Stimulated activated CD8-positive, alpha-beta memory T cell treated with anti-CD3 and anti-CD28 coated beads, Interleukin-15, amount 100 ng/mL, for 4 hours (primary cell): ENCODE results near the gene PARG.
"Not testable (repeated sequence)": the region's sequence is repeated elsewhere in the genome, so short reads cannot be mapped to it uniquely, and the experiment has no call there.

Experiments used
- DNase-seq, 2 donors: peaks; one replicate each; pipeline ENCODE4 v3.0.0-alpha.2; 2020; ENCODE audit warnings: low read depth in 2 of 2

PARG gene

GRCh38 chr10:49903829-49904228 lies 38.0 kb downstream of the PARG start:
- not testable (repeated sequence) for DNase-seq

DNA sequence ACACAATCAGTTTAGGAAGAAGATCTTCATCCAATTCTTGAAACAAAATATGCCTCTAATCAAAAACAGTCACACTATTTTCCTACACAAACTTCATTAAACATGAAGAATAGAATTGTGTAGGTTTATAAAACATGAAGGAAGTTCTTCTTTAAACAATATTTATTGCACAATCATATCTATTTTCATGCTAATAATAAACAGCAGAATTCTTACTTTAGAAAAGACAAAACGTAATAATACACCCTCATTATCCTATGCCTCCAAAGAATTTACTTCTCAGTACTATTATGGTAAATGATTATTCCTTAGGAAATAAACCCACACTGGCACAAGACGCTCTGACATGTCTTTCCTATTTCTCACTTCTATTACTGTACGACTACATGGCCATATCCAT lies 41.4 kb downstream of the PARG start:
- not testable (repeated sequence) for DNase-seq

DNA sequence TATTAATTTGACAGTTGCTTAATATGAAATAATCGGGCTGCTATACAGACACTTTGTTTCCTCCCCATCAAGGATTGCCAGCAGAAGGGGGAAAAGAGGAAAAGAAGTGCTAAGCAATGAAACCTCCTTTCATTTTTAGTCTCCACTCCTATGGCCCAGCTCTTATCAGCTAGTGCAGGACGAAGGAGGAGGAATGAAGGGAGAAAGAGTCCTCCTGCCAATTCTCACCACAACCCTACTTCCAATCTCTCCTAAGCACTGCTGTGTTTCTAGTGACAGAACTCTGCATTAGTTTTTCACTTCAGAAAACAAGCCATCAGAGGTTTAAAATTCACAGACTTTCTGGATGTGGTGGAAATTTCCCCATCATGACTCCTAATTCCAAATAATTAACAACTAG lies 41.8 kb downstream of the PARG start:
- not testable (repeated sequence) for DNase-seq

GRCh38 chr10:49890025-49890424 lies 51.8 kb downstream of the PARG start:
- not testable (repeated sequence) for DNase-seq

GRCh38 chr10:49884739-49885331 lies 57.0 kb downstream of the PARG start:
- DNase-seq, result not testable (repeated sequence)

DNA sequence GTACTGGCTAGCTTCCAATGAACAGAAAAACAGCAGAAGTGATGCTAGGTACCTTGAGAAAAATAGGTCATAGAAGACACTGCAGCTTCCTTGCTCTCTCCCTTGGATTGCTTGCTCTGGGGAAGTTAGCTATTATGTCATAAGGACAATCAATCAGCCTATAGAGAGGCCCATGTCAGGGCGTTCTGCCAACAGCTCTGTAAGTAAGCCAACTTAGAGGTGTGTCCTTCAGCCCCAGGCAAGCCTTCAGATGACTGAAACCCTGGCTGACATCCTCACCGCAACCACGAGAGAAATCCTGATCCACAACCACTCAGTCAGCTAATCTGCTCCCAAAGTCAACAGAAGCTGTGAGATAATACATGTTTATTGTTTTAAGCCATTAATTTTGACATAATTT lies 58.0 kb downstream of the PARG start:
- not testable (repeated sequence) for DNase-seq

DNA sequence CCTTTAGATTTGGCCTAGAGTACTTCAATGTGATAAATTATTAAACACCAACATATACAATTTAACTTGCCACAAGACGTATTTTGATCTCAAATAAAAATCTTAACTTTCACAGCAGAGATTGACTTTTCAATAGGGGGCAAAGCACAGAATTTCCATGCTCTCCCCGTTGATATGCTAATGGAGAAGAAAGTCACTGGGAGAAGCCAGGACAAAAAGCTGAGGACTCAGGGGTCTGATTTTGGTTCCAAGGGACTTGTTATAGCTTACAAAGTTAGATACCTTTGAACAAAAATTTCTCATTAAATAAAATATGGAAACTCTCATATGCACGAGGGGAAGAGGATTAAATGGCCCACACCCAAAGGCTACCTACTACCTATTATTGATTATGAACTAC lies 59.5 kb downstream of the PARG start:
- DNase-seq, result not testable (repeated sequence)

- not testable (repeated sequence) for DNase-seq
These were observed 69.1 kb downstream of the PARG start for GRCh38 chr10:49872740-49873139.

- not testable (repeated sequence) for DNase-seq
These were observed 70.4 kb downstream of the PARG start for GRCh38 chr10:49871462-49871861.

DNA sequence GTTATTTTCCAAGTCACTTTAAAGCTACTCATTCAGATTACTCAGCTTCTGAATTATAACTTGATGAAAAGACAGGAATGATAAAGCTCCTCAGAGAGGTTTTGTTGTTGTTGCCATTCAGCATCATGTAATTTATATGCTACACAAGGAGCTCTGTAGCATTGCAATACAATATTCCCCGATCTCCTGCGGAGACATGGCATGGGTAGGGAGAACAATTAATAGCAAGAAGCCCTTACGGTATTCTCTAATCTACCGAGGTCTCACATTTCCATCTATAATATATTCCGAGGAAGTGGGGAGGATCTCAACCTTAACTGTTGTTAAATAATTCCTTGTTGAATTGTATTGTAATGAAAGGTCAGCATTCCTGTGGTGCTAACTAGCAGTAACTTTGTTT lies 81.9 kb downstream of the PARG start:
- DNase-seq, result not testable (repeated sequence)

- DNase-seq, result not testable (repeated sequence)
These were observed 83.0 kb downstream of the PARG start for GRCh38 chr10:49858697-49859382.

- not testable (repeated sequence) for DNase-seq
These were observed 92.3 kb downstream of the PARG start for GRCh38 chr10:49849520-49849919.

- DNase-seq, result no peak
These were observed 96.8 kb downstream of the PARG start for GRCh38 chr10:49844775-49845595.

GRCh38 chr10:49842333-49842628 lies 99.5 kb downstream of the PARG start:
- not testable (repeated sequence) for DNase-seq

DNA sequence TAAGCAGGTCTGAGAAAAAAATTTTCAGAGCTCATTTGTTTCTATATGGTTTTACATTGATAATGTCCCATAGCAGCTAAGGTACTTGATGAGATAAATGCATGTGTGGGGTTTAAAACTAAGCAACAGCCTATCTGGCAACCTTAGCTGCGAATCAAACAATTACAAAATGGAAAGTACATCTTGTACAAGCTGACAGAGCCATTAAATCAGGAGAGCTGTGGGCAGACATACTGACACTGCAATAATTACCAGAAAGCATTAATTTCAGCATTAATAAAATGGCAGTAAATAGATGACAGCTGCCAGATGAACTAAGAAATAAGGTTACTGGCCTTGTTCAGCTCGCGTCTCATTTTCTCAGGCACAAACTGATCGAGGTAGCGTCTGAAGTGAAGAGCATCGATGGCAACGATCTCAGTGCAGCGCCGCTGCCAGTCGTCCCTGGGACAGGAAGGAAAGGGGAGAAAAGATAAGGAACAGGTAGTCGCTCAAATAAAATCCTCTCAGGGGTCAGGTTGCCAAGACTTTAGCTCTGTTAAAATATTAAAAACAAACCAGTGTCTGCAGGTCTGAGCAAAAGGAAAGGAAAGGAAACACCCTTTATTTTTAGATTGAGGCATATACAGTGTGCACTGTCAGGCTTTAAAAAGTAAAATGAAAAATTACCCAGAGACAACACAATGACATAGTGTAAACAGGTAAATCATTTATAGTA lies 100.1 kb downstream of the PARG start:
- no peak for DNase-seq

- DNase-seq, result no peak
These were observed 104.1 kb downstream of the PARG start for GRCh38 chr10:49837685-49838084.

- DNase-seq, result no peak
These were observed 104.8 kb downstream of the PARG start for GRCh38 chr10:49837051-49837478.

GRCh38 chr10:49834976-49835375 lies 106.9 kb downstream of the PARG start:
- DNase-seq, result no peak

GRCh38 chr10:49834201-49834600 lies 107.6 kb downstream of the PARG start:
- DNase-seq, result no peak

- DNase-seq, result no peak
These were observed 108.7 kb downstream of the PARG start for GRCh38 chr10:49833168-49833567.

DNA sequence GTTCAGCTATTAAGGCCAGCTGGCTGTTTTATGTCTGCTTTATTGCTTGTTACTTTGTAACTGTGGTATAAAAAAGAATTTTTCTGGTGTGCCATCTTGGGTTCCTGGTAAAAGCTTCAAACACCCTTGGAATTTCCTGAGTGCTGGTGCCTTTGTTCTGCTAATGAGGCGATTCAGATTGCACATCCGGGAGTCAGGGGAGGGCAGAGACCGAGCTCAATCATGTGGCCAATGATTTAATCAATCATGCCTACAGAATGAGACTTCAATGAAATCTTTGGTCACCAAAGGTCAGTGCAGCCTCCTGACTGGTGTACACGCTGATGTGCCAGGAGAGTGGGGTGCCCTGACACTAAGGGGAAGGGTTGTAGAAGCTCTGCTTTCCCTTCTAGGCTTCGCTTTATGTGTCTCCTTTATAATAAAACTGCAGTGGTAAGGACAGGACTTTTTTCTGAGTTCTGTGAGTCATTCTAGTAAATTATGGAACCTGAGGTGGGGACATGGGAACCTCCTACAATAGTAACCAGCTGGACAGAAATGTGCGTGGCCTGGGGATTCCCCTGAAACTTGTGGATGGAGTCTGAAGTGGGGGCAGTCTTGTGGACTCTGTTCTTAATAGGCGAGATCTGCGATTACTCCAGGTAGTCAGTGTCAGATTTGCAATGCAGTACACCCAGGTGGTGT lies 110.3 kb downstream of the PARG start:
- DNase-seq, result no peak

- no peak for DNase-seq
These were observed 111.0 kb downstream of the PARG start for GRCh38 chr10:49830846-49831245.
